Raji (cell line): ENCODE data around the gene LUZP2.

Experiments used
- POLR2A ChIP-seq: IDR thresholded peaks from 2 replicates; pipeline ENCODE4 v1.6.1; 2011; ENCODE audit warnings: low read depth, low read length, control low read depth; ENCODE audit not compliant: insufficient read depth

LUZP2 gene

DNA sequence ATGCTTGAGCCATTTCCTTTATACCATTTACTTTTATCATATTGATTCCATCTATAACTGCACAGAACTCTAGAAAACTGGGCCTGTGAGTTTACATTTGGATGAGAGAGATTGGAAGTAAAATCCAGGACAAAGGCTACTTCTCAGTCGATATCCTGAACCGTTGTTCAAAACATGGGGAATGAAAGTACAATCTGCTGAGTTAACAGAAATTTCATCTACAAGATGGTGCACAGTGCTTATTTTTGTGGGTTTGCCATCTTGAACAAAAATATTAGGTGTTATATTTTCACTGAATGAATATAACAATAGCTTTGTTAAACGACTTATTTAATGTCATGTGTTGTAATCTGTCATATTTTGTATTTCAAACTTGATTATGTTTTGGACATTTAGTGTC lies 622.6 kb downstream of the LUZP2 start:
- TF ChIP-seq POLR2A: no peak
